Vagina (tissue), 2 donors: ENCODE measurements around the gene HOXB3. TPM values are rescaled to one million over a fixed set of nuclear protein-coding genes. Genes with fewer than 3 reads are reported as not detected.
A peak's percentile ranks its signal among the peaks of the same experiment; 100 is the strongest.

Experiments used
- DNase-seq, 2 donors: peaks; one replicate each; pipeline ENCODE4 v3.0.0-alpha.2; 2017; ENCODE audit errors: extremely low spot score in 2 of 2
- H3K27ac ChIP-seq: fragments of 200-600 bp; sonication (generic); one replicate; pipeline ENCODE4 v1.5.1; 2019
- H3K27me3 ChIP-seq: fragments of 200-600 bp; sonication (generic); one replicate; pipeline ENCODE4 v1.5.1; 2019
- H3K36me3 ChIP-seq, 2 donors: fragments of 200-600 bp; sonication (generic); one replicate each; pipeline ENCODE4 v1.5.1; 2017 to 2019
- H3K4me1 ChIP-seq: fragments of 200-600 bp; sonication (generic); one replicate; pipeline ENCODE4 v1.5.1; 2019
- H3K4me3 ChIP-seq, 2 donors: fragments of 200-600 bp; sonication (generic); 1 replicate in 1 of 2; 2 replicates in 1 of 2; pipeline ENCODE4 v1.5.1; 2016 to 2019
- H3K9me3 ChIP-seq: fragments of 200-600 bp; sonication (generic); one replicate; pipeline ENCODE4 v1.5.1; 2019
- POLR2A ChIP-seq, 2 donors: fragments of 450-650 bp; IDR thresholded peaks; one replicate each; pipeline ENCODE4 v1.6.1; 2017; ENCODE audit warnings: antibody characterized with exemption in 2 of 2, mild to moderate bottlenecking in 2 of 2, moderate library complexity in 2 of 2
- POLR2AphosphoS5 ChIP-seq, 2 donors: sonication (generic); formaldehyde crosslinking; IDR thresholded peaks; one replicate each; pipeline ENCODE4 v1.9.0; 2017; ENCODE audit warnings: antibody characterized with exemption in 2 of 2, mild to moderate bottlenecking in 2 of 2, low read depth in 1 of 2; ENCODE audit not compliant: insufficient read depth in 1 of 2
- intact Hi-C: fragments of 100-400 bp; cut with DNase I; formaldehyde crosslinking; loops from one replicate; pipeline ENCODE4 v1.15.1; 2023
- total RNA-seq: library from RNA; depleted of rRNA; stranded (reverse); fragments of >200 nt; gene quantifications from one replicate; pipeline ENCODE4 v1.2.3, GENCODE V29; 2016
- TF ChIP-seq, protein P1 (sequence below), 3 experiments: fragments of 450-650 bp in 2 of 3; fragments of 200-600 bp in 1 of 3; sonication (generic) in 1 of 3; IDR thresholded peaks; one replicate each; pipeline ENCODE4 v1.5.1; 2017 to 2019; ENCODE audit warnings: antibody characterized with exemption in 3 of 3, mild to moderate bottlenecking in 2 of 3, moderate library complexity in 2 of 3

The HOXB3 gene
- total RNA-seq, 1 donor from 2014 or later: 17.7 TPM

GRCh38 chr17:48549914-48550501, 40.0 kb downstream of the HOXB3 start:
- DNase-seq: no peak
- no peaks in the 10 kb centered on the region for H3K36me3 ChIP-seq
- TF ChIP-seq, protein P1, sequence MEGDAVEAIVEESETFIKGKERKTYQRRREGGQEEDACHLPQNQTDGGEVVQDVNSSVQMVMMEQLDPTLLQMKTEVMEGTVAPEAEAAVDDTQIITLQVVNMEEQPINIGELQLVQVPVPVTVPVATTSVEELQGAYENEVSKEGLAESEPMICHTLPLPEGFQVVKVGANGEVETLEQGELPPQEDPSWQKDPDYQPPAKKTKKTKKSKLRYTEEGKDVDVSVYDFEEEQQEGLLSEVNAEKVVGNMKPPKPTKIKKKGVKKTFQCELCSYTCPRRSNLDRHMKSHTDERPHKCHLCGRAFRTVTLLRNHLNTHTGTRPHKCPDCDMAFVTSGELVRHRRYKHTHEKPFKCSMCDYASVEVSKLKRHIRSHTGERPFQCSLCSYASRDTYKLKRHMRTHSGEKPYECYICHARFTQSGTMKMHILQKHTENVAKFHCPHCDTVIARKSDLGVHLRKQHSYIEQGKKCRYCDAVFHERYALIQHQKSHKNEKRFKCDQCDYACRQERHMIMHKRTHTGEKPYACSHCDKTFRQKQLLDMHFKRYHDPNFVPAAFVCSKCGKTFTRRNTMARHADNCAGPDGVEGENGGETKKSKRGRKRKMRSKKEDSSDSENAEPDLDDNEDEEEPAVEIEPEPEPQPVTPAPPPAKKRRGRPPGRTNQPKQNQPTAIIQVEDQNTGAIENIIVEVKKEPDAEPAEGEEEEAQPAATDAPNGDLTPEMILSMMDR (IDR thresholded peaks at IDR 0.05): no peak
- TF ChIP-seq POLR2AphosphoS5 (IDR thresholded peaks at IDR 0.05; ENCODE audit: insufficient read depth in 1 of 2, low read depth in 1 of 2) (no peak), POLR2A (IDR thresholded peaks at IDR 0.05) (no peak)
- no peak overlapping the region for H3K4me3 ChIP-seq
- no peak overlapping the region for H3K27ac ChIP-seq
- no peaks in the 10 kb centered on the region for H3K27me3 ChIP-seq
- intact Hi-C loops: no loop called here
- H3K9me3 ChIP-seq: no peaks in the 10 kb centered on the region
- H3K4me1 ChIP-seq: peaks cover 34% of the 10 kb centered on the region

- peaks cover 32% of the 10 kb centered on the region for H3K4me1 ChIP-seq
- no peak overlapping the region for H3K27ac ChIP-seq
- intact Hi-C loops: no loop called here
- no peaks in the 10 kb centered on the region for H3K36me3 ChIP-seq
- no peaks in the 10 kb centered on the region for H3K9me3 ChIP-seq
- no peak for TF ChIP-seq POLR2A (IDR thresholded peaks at IDR 0.05)
- DNase-seq: no peak
- no peak overlapping the region for H3K4me3 ChIP-seq
- no peaks in the 10 kb centered on the region for H3K27me3 ChIP-seq
These were observed 40.8 kb downstream of the HOXB3 start for GRCh38 chr17:48549281-48549630.

DNA sequence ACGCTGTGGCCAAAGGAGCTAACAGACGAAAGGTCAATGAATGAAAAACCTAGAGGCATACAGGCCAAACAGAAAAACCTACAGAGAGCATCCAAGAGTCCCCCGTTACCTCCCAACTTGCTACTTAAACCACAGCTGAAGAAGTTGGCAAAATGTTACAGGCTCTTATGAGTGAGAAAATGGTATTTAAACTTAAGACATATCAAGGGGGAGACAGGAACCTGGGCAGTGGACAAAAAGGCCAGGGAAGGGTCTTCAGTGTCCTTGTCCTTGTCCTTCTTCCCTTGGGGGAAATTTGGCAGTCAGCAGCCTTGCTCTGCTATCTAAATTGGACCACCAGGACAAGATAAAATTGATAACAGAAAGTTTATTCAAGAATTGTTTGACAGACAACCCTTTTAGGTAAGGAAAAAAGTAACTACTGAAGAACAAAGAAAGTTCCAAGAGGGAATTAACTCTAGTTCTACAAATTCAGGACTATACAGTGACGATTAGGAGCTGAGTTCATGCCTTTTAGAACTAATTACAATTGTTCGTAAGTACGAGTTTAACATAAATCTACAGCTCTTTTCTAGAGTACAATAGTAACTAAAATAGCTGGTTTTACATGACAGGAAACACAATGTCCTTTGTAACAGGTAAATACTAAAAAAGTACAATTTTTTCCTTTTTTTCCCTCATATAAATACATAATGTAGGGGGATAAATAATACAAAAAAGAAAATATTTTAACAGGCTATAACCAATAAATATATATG, 41.3 kb downstream of the HOXB3 start:
- peaks cover 32% of the 10 kb centered on the region for H3K4me1 ChIP-seq
- TF ChIP-seq POLR2AphosphoS5 (IDR thresholded peaks at IDR 0.05; ENCODE audit: insufficient read depth in 1 of 2, low read depth in 1 of 2): no peak
- no peak for TF ChIP-seq POLR2A (IDR thresholded peaks at IDR 0.05)
- TF ChIP-seq, protein P1 (IDR thresholded peaks at IDR 0.05): no peak
- H3K4me3 ChIP-seq: no peak overlapping the region

GRCh38 chr17:48547808-48548522, 42.1 kb downstream of the HOXB3 start:
- TF ChIP-seq POLR2AphosphoS5 (IDR thresholded peaks at IDR 0.05; ENCODE audit: insufficient read depth in 1 of 2, low read depth in 1 of 2) (no peak), POLR2A (IDR thresholded peaks at IDR 0.05) (no peak)
- TF ChIP-seq, protein P1 (IDR thresholded peaks at IDR 0.05): no peak
- Histone ChIP-seq H3K27me3 (no peaks in the 10 kb centered on the region), H3K36me3 (no peaks in the 10 kb centered on the region), H3K4me1 (peaks cover 32% of the 10 kb centered on the region), H3K27ac (no peak overlapping the region), H3K9me3 (no peaks in the 10 kb centered on the region), H3K4me3 (peak overlapping the region; percentile 6 to 17)
- DNase-seq: no peak
- intact Hi-C loops: no loop called here

More for the DNA sequence above, 41.3 kb downstream of the HOXB3 start:
- intact Hi-C loops: no loop called here
- H3K9me3 ChIP-seq: no peaks in the 10 kb centered on the region
- no peak for DNase-seq
- no peak overlapping the region for H3K27ac ChIP-seq
- H3K36me3 ChIP-seq: no peaks in the 10 kb centered on the region
- H3K27me3 ChIP-seq: no peaks in the 10 kb centered on the region

DNA sequence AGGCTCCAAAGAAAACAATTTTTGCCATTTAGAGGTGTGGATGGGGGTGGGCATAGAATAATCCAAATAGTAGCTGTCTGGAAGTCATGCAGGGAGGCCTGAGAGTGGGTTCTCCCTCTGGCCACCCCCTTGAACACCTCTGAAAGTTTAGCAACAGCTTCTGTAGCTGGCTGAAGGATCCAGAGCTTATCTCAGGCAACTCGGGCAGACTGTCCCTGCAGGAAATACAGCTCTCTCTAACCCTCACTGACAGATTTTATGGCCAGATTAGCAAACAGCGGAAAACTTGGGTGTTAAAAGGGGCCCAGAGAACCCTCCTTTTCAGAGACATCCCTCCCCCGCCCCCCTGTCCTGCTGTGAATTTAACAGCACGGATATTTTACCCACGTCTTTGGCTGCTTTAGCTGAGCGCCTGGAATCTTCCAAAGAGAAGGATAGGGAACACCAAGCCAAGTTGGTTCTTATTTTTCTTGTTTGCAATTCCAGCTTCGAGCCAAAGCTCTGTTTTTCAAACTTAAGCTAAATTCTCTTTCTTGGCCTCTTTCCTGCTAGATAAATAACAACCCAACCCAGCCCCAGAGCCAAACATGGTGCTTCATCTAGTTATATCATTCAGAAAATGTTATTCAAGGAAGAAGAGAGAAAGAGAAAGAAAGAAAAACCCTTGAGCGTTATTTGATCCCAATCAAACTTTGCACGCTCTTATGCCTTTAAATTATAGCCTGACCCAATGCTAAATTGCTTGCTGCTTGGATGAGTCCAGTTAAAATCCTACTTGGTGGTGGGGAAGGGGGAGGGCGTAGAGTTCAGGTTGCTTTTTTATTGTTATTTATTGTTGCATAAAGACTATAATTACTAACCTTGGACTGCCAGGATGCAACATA, 42.9 kb downstream of the HOXB3 start:
- no peaks in the 10 kb centered on the region for H3K36me3 ChIP-seq
- DNase-seq: no peak
- H3K27ac ChIP-seq: peak overlapping the region; percentile 70
- intact Hi-C loops: no loop called here
- peaks cover 34% of the 10 kb centered on the region for H3K4me1 ChIP-seq
- H3K9me3 ChIP-seq: no peaks in the 10 kb centered on the region
- H3K4me3 ChIP-seq: peak overlapping the region; percentile 6 to 17
- TF ChIP-seq POLR2AphosphoS5 (IDR thresholded peaks at IDR 0.05; ENCODE audit: insufficient read depth in 1 of 2, low read depth in 1 of 2): no peak
- H3K27me3 ChIP-seq: no peaks in the 10 kb centered on the region
